HepG2 (cell line): ENCODE results near the gene S1PR5. TPM values are rescaled to one million over a fixed set of nuclear protein-coding genes. Genes with fewer than 3 reads are reported as not detected.

ENCODE experiments used
- ATAC-seq: fragments of 200-7000 bp; cut with Tn5 transposase; 3 replicates; pipeline ENCODE4 v1.9.1; 2020; ENCODE audit warnings: mild to moderate bottlenecking, moderate library complexity
- BruUV-seq: library from RNA; stranded (reverse); fragments of 400-500 nt; replicated peaks from 2 replicates; lab custom pipeline; 2021; lab: Mats Ljungman, UMichigan
- CTCF ChIA-PET: fragments of 300-600 bp; formaldehyde crosslinking; extraction: SDS; loops from one replicate; lab custom pipeline; 2021; ENCODE audit warnings: low total read pairs, inconsistent platforms, low intra/inter-chr PET ratio; lab: Yijun Ruan, JAX
- POLR2A ChIA-PET: fragments of 350-600 bp; sonication (Branson Sonifier 250); formaldehyde crosslinking; loops from one replicate; lab custom pipeline; 2020; ENCODE audit warnings: antibody characterized with exemption, inconsistent platforms; lab: Yijun Ruan, JAX
- DNase-seq: peaks from one replicate; pipeline ENCODE4 v3.0.0-alpha.2; 2015; ENCODE audit warnings: low spot score
- FAIRE-seq: peaks from 3 replicates; lab custom pipeline; 2011; peaks lifted over from hg19 to GRCh38; lab: Jason Lieb, UNC
- H2AFZ ChIP-seq: one replicate; pipeline ENCODE4 v1.6.1; 2011; ENCODE audit warnings: low read length, inconsistent platforms
- H3K27ac ChIP-seq: fragments of 300-600 bp; 3 replicates; pipeline ENCODE4 v1.8.0; 2011; ENCODE audit warnings: mixed run types, mild to moderate bottlenecking, mixed read lengths, low read length, inconsistent platforms; ENCODE audit not compliant: insufficient read depth; ENCODE audit errors: extremely low read length
- H3K27me3 ChIP-seq, 2 experiments: fragments of 200-600 bp in 1 of 2; 2 replicates in 1 of 2; 3 replicates in 1 of 2; pipeline versions ENCODE4 v1.6.0 to v1.8.0; 2011; ENCODE audit warnings: low read length in 2 of 2, mild to moderate bottlenecking in 2 of 2, moderate library complexity in 2 of 2, inconsistent platforms in 1 of 2; ENCODE audit not compliant: insufficient read depth in 2 of 2, control insufficient read depth in 1 of 2
- H3K36me3 ChIP-seq, 2 experiments: fragments of 200-600 bp in 1 of 2; replicated peaks in 1 of 2; 2 replicates in 1 of 2; 3 replicates in 1 of 2; pipeline versions ENCODE4 v1.5.1 to v1.8.0; 2011; ENCODE audit warnings: low read length in 2 of 2, inconsistent platforms in 1 of 2; ENCODE audit not compliant: insufficient read depth in 2 of 2, control insufficient read depth in 1 of 2
- H3K4me1 ChIP-seq: 2 replicates; pipeline ENCODE4 v1.5.1; 2012; ENCODE audit warnings: low read length, inconsistent platforms; ENCODE audit not compliant: insufficient read depth
- H3K4me2 ChIP-seq: 2 replicates; pipeline ENCODE4 v1.6.0; 2011; ENCODE audit warnings: low read depth, low read length, inconsistent platforms
- H3K4me3 ChIP-seq, 3 experiments: fragments of 200-600 bp in 1 of 3; sonication (generic), shearing (Covaris generic) in 1 of 3; replicated peaks in 1 of 3; 2 replicates each; pipeline ENCODE4 v1.5.1; 2011 to 2016; ENCODE audit warnings: low read length in 3 of 3, inconsistent platforms in 2 of 3, low read depth in 2 of 3, mild to moderate bottlenecking in 2 of 3, control low read depth in 1 of 3, mixed read lengths in 1 of 3; ENCODE audit not compliant: insufficient read depth in 1 of 3
- H3K79me2 ChIP-seq: one replicate; pipeline ENCODE4 v1.6.1; 2011; ENCODE audit warnings: low read length, inconsistent platforms; ENCODE audit not compliant: insufficient read depth
- H3K9ac ChIP-seq: 2 replicates; pipeline ENCODE4 v1.6.0; 2011; ENCODE audit warnings: mild to moderate bottlenecking, low read depth, low read length, inconsistent platforms; ENCODE audit not compliant: insufficient read depth
- H3K9me3 ChIP-seq: 2 replicates; pipeline ENCODE4 v1.5.1; 2012; ENCODE audit warnings: mild to moderate bottlenecking, low read length
- H4K20me1 ChIP-seq: 2 replicates; pipeline ENCODE4 v1.6.0; 2011; ENCODE audit warnings: inconsistent platforms, mild to moderate bottlenecking, low read length, moderate library complexity; ENCODE audit not compliant: insufficient read depth
- DMAP1 ChIP-seq: IDR thresholded peaks from 2 replicates; pipeline ENCODE4 v1.6.1; 2016
- DZIP1 ChIP-seq: sonication (generic); formaldehyde crosslinking; IDR thresholded peaks from 2 replicates; pipeline ENCODE4 v1.5.0; 2020; ENCODE audit warnings: mild to moderate bottlenecking, missing genetic modification reagents
- MATR3 ChIP-seq: sonication (generic); formaldehyde crosslinking; IDR thresholded peaks from 2 replicates; pipeline ENCODE4 v1.4.0; 2020; ENCODE audit warnings: missing genetic modification reagents
- MTF2 ChIP-seq: sonication (generic); formaldehyde crosslinking; IDR thresholded peaks from 2 replicates; pipeline ENCODE4 v1.5.0; 2020; ENCODE audit warnings: missing genetic modification reagents, borderline replicate concordance
- SNAPC5 ChIP-seq: sonication (generic); formaldehyde crosslinking; IDR thresholded peaks from 2 replicates; pipeline ENCODE4 v1.8.1; 2023; ENCODE audit warnings: mild to moderate bottlenecking, missing genetic modification reagents, borderline replicate concordance
- ZBTB25 ChIP-seq: IDR thresholded peaks from 2 replicates; pipeline ENCODE4 v1.6.1; 2018; ENCODE audit warnings: missing genetic modification reagents
- ZBTB37 ChIP-seq: sonication (generic); formaldehyde crosslinking; IDR thresholded peaks from 2 replicates; pipeline ENCODE4 v1.4.0; 2020; ENCODE audit warnings: mild to moderate bottlenecking, missing genetic modification reagents
- ZBTB46 ChIP-seq: sonication (generic); formaldehyde crosslinking; IDR thresholded peaks from 2 replicates; pipeline ENCODE4 v1.4.0; 2020; ENCODE audit warnings: mild to moderate bottlenecking, missing genetic modification reagents, borderline replicate concordance
- ZFP36L2 ChIP-seq: sonication (generic); formaldehyde crosslinking; IDR thresholded peaks from 2 replicates; pipeline ENCODE4 v1.4.0; 2020; ENCODE audit warnings: missing genetic modification reagents
- ZNF234 ChIP-seq: sonication (generic); formaldehyde crosslinking; conservative IDR thresholded peaks from 2 replicates; pipeline ENCODE4 v1.5.1; 2020; ENCODE audit warnings: mild to moderate bottlenecking, missing genetic modification reagents
- ZNF280B ChIP-seq: sonication (generic); formaldehyde crosslinking; IDR thresholded peaks from 2 replicates; pipeline ENCODE4 v1.5.0; 2020; ENCODE audit warnings: missing genetic modification reagents, mild to moderate bottlenecking, borderline replicate concordance
- ZNF567 ChIP-seq: sonication (generic); formaldehyde crosslinking; IDR thresholded peaks from 2 replicates; pipeline ENCODE4 v1.8.1; 2023; ENCODE audit warnings: mild to moderate bottlenecking, missing genetic modification reagents, borderline replicate concordance
- ZNF782 ChIP-seq: sonication (generic); formaldehyde crosslinking; IDR thresholded peaks from 2 replicates; pipeline ENCODE4 v1.4.0; 2020; ENCODE audit warnings: missing genetic modification reagents, mild to moderate bottlenecking, borderline replicate concordance
- WGBS: methylation state at CpG from one replicate; pipeline ENCODE4 v1.1.6; 2017; ENCODE audit warnings: low lambda C conversion rate; 5-methylcytosine and 5-hydroxymethylcytosine counted together
- in situ Hi-C: cut with HindIII; loops from 2 replicates; pipeline ENCODE4 v1.10.0; 2017; ENCODE audit warnings: low pct_unique_long_range_greater_than_20kb; ENCODE audit not compliant: extremely low pct_ligation_motif_present
- intact Hi-C: fragments of 100-400 bp; cut with micrococcal nuclease; formaldehyde crosslinking; loops from one replicate; pipeline ENCODE4 v1.10.0; 2022; ENCODE audit not compliant: unreplicated experiment
- polyA plus RNA-seq, 8 experiments: library from polyadenylated mRNA; depleted of rRNA in 3 of 8; stranded (reverse) in 7 of 8; unstranded in 1 of 8; fragments of >200 nt; fragmentation: Illumina TruSeq in 4 of 8; extraction: Trizol in 4 of 8; gene quantifications; 2 replicates each; pipeline versions ENCODE4 v1.2.1 to v1.2.3, GENCODE V29; 2011 to 2016; ENCODE audit warnings: low read depth in 4 of 8, missing spikeins in 1 of 8, mixed read lengths in 1 of 8; ENCODE audit not compliant: insufficient read depth in 1 of 8
- total RNA-seq, 5 experiments: library from RNA; depleted of rRNA; stranded (reverse); fragments of >200 nt; fragmentation: Illumina TruSeq; extraction: Trizol; gene quantifications; 2 replicates each; pipeline ENCODE4 v1.2.3, GENCODE V29; 2016; ENCODE audit warnings: low read depth in 1 of 5

Gene S1PR5
- total and polyA plus RNA-seq, 2 of the 13 experiments (the other 11 are each of a cell fraction or from before 2014, with no cell fraction given), result 0.04 TPM; not detected in 1

GRCh38 chr19:10503002-10503789, 14.1 kb downstream of the S1PR5 start, which contains the start of gene KEAP1:
KEAP1 (minus strand) TSS chr19:10503356; CDS start chr19:10500033, 3,323 bp downstream.
- intact Hi-C loops, result loop anchor here (2.0 kb wide), 1 partner anchor 16 kb away; no protein-coding TSS in a partner anchor
- POLR2A ChIA-PET, result interaction anchor here (0.7 to 1.0 kb wide), 4 partner anchors 9 to 198 kb away, joined by 3 to 5 read pairs (median 4); partner anchors contain the start of gene QTRT1
- peak; percentile 39; the same call in 1 of the 2 replicates for TF ChIP-seq ZNF782 (CRISPR knock-in tag)
- TF ChIP-seq ZFP36L2 (CRISPR knock-in tag), result no peak
- TF ChIP-seq MATR3 (CRISPR knock-in tag), result no peak
- no peak for TF ChIP-seq ZBTB25 (CRISPR knock-in tag)
- TF ChIP-seq ZBTB46, result 0 out of 2 replicates have a peak, but pooled peaks have one; percentile 13
- no peak for TF ChIP-seq SNAPC5 (CRISPR knock-in tag)
- TF ChIP-seq DMAP1 (CRISPR knock-in tag), result peak; percentile 52; the same call in 1 of the 2 replicates
- TF ChIP-seq ZBTB37 (CRISPR knock-in tag), result no peak
- TF ChIP-seq ZNF280B (CRISPR knock-in tag), result peak; percentile 52; the same call in 1 of the 2 replicates
- TF ChIP-seq DZIP1 (CRISPR knock-in tag), result peak; percentile 65
- TF ChIP-seq MTF2 (CRISPR knock-in tag), result no peak; the same call in 1 of the 2 replicates
- TF ChIP-seq ZNF234, result peak; percentile 57
- no peak; the same call in 1 of the 2 replicates for TF ChIP-seq ZNF567 (CRISPR knock-in tag)

More at GRCh38 chr19:10503002-10503789, 14.1 kb downstream of the S1PR5 start, which contains the start of gene KEAP1:
- H3K27ac ChIP-seq, result peak within 1 kb of the TSS; percentile 97
- no peaks in the 10 kb centered on the region for H3K27me3 ChIP-seq
- peaks cover 36% of the 10 kb centered on the region for H3K79me2 ChIP-seq
- H2AFZ ChIP-seq, result no peak within 1 kb of the TSS
- ATAC-seq (peak; percentile 62), DNase-seq (peak; percentile 18), FAIRE-seq (no peak)
- TSS peak; percentile 90 for BruUV-seq
- peaks cover 11 to 16% of the 10 kb centered on the region in 2 experiments for H3K36me3 ChIP-seq
- H3K4me3 ChIP-seq, result peak within 1 kb of the TSS; percentile 88 to 97 (median 94)
- H3K9me3 ChIP-seq, result no peaks in the 10 kb centered on the region
- WGBS, result 4% methylated on average over 25 of the region's 73 CpGs
- no peaks in the 10 kb centered on the region for H4K20me1 ChIP-seq
- H3K4me2 ChIP-seq, result peak within 1 kb of the TSS; percentile 97
- H3K9ac ChIP-seq, result peak within 1 kb of the TSS; percentile 99
- peaks cover 56% of the 10 kb centered on the region for H3K4me1 ChIP-seq
- CTCF ChIA-PET, result no interaction called here
- in situ Hi-C loops, result no loop called here
